HG03378 (cell line): Measurements from ENCODE around the gene MIF.

ENCODE experiments used
- ATAC-seq: cut with Tn5 transposase; IDR thresholded peaks from one replicate; pipeline ENCODE4 v1.9.1; 2021; ENCODE audit warnings: mild to moderate bottlenecking, moderate library complexity; ENCODE audit not compliant: unreplicated experiment

Gene MIF

DNA sequence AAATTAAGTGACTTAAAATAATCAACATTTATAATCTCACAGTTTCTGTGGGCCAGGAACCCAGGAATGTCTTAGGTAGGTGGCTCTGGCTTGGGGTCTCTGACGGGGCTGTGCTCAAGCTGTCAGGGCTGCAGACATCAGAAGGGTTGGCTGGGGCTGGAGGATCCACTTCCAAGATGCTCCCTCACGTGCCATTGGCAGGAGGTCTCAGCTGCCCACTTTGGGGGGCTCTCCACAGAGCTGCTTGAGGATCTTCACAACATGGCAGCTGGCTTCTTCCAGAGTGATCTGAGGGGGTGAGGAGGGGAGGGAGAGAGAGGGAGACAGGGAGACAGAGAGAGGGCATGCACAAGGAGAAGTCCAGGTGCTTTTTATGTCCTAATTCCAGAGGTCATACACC, 18.4 kb upstream of the MIF start:
- ATAC-seq, result no peak

DNA sequence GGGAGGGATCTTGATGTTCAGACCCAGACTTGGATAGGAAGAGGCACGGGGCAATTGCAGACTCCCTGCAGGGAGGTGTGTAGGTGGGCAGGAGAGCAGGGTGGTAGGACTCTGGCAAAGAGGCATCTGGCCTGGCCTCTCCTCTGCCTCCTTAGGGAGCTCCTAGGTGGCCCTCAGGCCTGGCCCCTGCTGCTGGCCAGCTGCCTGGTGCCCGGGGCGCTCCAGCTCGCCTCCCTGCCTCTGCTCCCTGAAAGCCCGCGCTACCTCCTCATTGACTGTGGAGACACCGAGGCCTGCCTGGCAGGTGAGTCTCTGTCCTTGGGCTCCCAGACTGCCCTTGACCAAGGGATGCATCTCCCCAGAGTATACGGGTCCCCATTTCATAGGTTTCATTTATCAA, 16.6 kb upstream of the MIF start:
- no peak for ATAC-seq

DNA sequence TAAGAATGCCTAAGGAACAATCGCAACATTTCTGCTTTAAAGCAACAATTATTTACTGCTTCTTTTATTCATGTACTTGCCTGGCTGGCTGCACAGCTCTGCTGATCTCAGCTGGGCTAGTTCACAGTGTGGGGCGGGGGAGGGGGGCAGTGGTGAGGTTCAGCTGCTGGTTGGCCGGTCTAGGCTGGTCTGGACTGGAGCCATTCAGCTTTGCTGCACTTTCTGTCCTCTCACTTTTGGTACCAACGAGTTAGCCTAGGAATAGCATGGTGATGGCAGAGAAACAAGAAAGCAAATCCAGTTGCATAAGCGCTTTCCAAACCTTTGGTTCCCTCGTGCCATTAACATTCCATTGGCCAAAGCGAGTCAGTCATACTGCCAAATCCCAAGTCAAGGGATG, 16.0 kb upstream of the MIF start:
- ATAC-seq, result no peak

DNA sequence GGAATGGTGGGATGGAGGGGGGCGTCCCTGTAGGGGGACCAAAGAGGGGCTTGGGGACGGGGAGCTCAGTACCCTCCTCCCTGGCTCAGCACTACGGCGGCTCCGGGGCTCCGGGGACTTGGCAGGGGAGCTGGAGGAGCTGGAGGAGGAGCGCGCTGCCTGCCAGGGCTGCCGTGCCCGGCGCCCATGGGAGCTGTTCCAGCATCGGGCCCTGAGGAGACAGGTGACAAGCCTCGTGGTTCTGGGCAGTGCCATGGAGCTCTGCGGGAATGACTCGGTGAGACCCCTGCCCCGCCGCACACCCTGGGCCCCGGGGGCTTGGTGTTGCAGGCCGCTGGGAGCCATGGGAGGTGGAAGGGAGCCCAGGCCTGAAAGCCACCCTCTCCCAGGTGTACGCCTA, 11.8 kb upstream of the MIF start:
- no peak for ATAC-seq

DNA sequence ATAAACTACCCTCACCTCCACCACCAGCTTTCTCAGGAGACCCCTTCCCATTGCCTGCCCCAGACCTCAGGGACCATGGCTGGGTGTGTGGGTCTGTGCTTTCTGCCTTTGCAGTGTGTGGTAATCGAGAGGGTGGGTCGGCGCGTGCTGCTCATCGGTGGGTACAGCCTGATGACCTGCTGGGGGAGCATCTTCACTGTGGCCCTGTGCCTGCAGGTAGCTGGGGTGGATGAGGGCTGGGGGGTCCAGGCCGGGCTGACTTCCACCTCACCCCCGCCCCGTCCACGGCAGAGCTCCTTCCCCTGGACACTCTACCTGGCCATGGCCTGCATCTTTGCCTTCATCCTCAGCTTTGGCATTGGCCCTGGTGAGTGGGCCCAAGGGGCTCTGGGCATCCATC, 10.5 kb upstream of the MIF start:
- ATAC-seq, result no peak

DNA sequence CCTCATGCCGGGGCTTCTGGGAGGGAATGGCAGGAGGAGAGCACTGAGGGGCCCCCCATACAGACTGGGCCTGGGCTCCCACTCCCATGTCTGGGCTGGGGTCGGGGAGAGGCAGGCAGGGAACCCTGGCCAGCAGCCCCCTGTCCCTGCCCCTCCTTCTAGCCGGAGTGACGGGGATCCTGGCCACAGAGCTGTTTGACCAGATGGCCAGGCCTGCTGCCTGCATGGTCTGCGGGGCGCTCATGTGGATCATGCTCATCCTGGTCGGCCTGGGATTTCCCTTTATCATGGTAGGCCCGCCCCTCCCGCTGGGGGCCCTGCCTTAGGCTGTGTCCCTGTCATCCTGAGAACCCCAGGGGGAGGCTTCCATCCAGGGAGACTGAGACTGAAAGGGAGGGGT, 10.0 kb upstream of the MIF start:
- no peak for ATAC-seq

DNA sequence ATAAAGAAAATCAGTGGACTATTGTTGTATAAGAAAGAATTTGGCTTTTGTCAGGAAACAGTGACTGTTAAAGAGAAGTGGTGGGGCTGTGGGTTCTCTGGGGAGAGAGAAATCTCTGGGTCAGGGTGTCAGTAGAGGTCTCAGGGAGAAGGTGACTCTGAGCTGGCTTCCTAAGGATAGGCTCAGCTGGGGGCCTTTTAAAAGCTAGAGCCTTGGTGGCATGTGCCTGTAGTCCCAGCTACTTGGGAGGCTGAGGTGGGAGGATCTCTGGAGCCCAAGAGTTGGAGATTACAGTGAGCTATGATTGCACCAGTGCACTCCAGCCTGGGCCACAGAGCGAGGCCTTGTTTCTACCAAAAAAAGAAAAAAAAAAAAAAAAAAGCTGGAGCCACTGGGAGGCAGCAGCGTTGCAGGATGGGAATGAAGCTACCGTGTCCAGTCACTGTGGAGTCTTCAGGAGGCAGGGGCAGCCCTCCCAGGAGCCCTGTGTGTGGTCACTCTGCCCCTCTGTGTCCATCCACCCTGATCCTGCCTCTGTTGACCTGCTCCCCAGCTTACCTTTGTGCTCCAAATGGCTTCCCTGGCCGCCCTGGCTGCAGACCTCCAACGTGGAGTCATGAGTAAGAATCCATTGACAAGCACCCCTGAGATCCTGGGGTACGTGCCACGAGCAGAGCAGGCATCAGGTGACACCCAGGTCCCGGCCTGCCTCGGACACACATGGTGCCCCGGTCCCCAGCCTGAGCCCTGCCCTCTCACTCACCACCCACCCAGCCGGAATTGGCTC, 5.4 kb upstream of the MIF start:
- no peak for ATAC-seq

DNA sequence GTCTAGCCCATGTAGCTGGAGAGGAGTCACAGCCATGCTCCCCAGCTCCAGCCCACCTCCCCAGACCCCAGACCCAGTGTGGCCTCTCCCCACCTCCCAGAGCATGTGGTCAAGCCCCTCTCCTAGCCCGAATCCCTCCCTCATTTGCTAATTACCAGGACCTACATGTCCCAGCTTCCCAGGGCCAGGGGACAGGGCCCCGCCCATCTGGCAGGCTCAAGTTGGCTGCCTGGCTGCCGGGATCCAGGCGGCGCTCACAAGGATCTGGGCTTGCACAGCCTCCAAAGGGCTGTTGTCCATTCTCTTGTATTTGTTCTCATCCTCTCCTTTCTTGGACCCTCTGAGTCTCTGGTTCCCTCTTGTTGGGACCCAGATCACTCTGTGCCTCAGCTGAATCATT, 4.6 kb upstream of the MIF start:
- ATAC-seq, result no peak

DNA sequence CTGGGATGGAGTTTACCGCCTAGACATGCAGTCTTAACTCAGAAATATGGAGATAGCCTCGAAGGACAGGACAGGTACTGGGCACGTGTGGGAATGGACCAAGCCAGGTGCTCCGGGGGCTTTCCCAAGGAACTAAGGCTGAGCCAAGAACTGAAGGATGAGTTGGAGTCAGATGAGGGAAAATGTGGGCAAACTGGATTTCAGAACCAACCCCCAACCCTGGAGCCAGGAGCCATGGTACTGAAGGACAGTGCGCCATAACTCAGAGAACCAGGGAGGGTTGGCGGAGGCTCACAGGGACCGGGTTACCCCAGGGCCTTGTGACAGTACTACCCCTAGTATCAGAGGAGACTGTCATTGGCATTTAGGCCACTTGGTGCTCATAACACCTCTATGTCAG, 2.5 kb upstream of the MIF start:
- ATAC-seq, result no peak

DNA sequence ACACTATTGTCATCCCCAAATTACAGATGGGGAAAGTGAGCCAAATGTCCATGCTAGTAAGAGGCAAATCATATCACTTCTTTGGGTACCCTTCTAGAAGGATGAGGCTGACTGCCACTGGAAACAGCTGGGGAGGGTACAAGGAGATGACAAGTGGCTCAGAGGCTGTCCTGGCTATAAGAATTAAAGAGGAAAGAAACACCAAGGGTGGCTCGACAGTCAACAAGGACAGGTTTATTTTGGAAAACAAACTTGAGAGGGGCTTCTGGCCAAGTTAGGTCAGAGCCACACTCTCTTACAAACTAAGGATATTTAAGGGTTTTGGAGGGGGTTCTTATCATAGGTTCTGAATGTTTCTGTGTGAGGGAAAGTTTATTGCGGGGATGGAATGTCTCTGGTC, 2.1 kb upstream of the MIF start:
- ATAC-seq, result no peak

DNA sequence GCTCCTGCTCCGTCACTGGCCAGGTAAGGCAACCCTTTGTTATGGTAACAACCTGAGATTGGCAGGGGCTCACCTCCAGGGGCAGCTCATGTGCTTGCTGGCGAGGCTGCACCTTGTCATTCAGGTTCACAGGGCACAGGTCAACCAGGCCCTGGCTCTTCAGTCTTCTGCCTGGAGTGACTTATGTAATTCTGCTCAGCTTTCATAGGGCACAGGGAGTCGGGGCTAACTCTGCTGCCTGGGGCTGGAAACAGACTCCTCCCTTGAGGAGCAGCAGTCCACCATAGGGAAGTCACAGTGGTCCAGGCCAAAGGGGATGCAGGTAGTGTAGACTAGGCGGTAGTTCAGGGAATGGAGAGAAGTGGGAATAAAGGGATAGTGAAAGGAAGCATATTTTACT, 1.5 kb upstream of the MIF start:
- ATAC-seq, result no peak

DNA sequence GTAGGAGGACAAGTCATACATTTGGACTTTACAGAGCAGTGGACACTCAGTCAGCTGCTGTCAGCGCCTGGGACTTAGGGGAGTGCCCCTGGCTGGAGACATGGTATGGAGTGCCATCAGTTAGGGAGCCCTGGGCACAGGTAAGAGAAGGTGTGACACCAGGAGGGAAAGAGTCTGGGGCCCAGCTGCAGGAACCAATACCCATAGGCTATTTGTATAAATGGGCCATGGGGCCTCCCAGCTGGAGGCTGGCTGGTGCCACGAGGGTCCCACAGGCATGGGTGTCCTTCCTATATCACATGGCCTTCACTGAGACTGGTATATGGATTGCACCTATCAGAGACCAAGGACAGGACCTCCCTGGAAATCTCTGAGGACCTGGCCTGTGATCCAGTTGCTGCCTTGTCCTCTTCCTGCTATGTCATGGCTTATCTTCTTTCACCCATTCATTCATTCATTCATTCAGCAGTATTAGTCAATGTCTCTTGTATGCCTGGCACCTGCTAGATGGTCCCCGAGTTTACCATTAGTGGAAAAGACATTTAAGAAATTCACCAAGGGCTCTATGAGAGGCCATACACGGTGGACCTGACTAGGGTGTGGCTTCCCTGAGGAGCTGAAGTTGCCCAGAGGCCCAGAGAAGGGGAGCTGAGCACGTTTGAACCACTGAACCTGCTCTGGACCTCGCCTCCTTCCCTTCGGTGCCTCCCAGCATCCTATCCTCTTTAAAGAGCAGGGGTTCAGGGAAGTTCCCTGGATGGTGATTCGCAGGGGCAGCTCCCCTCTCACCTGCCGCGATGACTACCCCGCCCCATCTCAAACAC, 850 bp upstream of the MIF start:
- no peak for ATAC-seq

DNA sequence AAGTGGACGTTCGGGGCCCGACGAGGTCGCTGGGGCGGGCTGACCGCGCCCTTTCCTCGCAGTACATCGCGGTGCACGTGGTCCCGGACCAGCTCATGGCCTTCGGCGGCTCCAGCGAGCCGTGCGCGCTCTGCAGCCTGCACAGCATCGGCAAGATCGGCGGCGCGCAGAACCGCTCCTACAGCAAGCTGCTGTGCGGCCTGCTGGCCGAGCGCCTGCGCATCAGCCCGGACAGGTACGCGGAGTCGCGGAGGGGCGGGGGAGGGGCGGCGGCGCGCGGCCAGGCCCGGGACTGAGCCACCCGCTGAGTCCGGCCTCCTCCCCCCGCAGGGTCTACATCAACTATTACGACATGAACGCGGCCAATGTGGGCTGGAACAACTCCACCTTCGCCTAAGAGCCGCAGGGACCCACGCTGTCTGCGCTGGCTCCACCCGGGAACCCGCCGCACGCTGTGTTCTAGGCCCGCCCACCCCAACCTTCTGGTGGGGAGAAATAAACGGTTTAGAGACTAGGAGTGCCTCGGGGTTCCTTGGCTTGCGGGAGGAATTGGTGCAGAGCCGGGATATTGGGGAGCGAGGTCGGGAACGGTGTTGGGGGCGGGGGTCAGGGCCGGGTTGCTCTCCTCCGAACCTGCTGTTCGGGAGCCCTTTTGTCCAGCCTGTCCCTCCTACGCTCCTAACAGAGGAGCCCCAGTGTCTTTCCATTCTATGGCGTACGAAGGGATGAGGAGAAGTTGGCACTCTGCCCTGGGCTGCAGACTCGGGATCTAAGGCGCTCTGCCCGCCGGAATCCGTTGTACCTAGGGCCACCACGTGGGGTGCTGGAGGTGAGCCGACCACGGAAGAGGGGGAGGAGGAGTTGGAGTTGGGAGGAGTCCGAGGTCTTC, 771 bp downstream of the MIF start:
- no peak for ATAC-seq

DNA sequence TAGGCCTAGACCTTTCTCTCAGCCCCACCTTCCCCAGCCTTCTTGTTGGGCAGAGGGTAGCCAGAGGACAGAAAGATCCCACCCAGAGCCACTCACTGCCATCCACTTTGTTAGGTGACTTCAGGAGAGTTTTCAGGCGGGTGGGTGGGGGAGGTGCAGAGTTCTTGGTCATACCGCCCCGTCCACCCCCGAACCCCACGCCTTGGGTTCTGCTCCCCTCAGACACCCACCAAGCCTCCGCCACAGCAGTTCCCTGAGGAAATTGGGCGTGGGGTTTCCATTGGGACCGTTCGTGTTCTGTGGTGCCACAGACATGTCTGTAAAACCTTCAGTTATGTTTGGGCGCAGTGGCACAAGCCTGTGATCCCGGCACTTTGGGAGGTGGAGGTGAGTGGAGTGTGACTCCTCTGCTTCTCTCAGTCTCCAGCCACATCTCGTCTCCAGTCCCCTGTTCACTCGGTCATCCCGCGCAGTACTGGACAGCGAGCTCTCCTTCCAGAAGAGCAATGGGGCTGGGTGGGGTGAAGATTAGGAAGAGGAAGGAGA, 1.5 kb downstream of the MIF start:
- ATAC-seq, result no peak

DNA sequence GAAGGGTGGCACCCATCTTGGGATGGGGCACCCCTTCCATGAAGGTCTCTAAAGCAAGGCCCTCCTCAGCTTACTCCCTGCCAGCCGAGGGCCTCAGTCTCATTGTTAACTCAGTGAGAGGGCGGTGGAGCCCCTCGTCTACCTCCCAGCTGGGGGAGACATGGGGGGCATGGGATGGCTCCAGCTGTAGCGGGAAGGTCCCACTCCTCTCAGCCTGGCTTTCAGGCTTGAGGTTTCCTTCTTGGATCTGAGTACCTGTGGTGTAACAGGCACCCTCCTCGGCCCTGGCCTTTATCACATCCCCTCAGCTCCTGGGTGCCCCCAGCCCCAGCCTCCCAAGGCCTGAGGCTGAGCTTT, 2.0 kb downstream of the MIF start:
- no peak for ATAC-seq

DNA sequence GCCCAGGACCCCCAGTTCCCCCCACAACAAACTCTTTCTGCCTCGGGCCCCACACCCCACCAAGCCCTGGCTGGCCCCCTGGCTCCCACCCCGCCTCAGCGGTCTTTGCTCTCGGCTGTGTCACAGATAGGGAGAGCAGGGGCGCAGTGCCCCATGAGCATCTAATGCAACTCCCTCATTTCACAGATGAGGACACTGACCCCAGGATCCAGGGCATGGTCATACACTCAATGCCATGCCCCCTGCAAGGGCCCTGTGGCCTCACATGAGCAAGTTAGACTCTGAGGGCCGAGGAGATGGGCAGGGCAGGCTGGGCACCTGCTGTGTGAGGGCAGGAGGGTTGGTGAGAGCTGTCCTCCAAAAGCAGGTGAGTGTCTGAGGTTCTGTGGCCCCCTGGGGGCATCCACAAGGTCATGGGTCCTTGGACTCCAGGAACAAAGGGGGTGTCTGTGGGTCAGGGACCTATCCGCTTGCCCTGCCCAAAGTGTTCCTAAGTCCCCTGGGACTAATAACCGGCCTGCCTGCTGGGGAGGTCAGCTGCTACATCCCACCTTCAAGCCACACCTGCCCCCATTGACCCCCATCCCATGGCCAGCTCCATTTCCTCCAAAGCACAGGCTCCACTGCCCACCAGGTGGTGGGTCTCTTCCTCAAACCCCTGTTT, 2.5 kb downstream of the MIF start:
- ATAC-seq, result no peak

DNA sequence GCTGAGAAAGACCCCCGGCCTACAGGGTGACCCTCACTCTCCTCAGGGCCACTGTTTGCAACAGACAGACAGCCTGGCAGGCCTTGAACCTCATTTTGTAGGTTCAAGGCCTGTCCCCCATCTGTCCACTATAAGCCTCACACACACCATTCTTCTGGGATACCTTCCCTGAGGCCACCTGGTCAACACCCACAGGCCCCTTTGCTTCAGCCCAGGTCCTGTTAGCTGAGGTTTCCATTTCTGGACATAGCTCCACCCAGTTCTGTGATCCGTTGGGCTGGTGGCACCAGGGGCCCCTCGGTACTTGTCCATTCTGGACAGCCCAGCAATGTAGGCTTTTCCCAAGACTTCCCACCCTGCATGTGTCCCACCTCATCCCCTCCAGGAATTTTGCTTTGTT, 3.1 kb downstream of the MIF start:
- no peak for ATAC-seq

DNA sequence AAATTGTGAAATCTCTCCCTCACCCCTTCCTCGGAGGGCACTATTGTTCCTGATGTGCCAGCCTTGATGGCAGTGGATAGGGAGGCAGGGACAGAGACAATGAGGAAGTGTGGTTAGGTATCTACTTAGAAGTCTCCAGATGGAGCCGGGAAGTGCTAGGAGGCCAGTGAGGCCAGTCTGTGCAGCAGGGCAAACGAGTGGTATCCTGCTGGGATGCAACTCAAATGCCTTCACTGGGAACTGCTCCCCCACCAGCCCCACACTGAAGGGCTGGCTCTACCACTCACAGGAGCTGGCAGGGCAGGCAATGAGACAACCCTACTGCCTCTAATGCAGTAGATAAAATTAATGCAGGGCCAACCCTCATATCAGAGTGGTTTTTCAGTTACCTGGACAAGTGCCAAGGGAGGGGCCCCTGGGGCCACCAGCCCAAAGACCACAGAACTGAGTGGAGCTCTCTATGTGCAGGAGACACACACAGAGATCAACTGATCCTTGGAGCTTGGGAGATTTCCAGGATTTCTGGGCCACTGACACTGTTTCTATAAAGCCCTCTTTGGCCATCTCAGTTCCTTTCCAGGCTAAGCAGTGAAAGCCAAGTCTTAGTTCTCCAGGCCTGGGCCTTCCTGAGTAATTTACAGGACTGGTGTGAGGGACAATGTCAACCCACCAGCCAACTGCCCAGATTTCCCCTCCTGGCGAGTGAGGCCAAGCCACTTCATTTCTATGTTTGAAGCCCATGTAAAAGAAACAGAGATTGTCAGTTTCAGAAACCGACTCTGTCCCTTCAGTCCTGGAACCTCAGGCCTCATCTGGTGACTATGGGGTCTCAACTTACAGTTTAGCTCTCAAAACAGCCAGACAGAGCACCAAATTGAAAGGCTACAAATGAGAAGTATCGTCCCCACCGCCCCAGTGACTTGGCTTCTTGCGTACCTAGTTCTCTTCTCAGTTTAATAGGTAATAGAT, 4.1 kb downstream of the MIF start:
- no peak for ATAC-seq

DNA sequence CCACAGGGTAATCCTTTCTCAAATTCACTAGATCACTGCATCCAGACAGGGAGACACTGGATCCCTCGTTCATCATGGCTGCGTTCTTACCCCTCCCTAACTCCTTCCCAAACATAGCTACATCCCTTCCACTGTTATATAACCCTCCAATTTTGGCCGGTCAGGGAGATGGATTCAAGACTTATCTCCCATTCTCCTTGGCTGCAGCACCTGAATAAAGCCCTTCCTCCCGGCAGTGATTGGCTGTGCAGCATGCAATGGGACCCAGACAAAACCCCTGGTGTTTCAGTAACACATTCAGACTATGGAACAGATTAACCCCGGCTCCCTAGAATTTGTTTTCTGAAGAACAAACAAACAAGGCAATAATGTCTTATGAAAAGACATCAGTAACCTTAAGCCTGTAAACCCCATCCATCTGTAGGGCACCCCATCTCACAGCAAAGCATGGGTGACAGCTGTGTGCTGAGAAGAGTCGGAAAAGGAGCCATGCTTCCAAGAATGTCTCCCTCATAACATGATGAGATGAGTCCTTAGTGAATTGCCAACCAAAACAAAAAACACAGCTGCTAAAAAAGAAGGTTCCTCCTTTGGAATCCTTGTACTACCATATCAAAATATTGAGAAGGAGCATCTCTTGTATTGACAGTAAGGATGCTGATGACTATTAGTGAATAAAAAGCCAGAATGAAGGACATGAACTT, 5.0 kb downstream of the MIF start:
- no peak for ATAC-seq
